NB4 (cell line): ENCODE data around the gene NPIPA7.
"Not testable (repeated sequence)": the region's sequence is repeated elsewhere in the genome, so short reads cannot be mapped to it uniquely, and the experiment has no call there.

ENCODE experiments used
- POLR2A ChIP-seq: IDR thresholded peaks from 2 replicates; pipeline ENCODE4 v1.6.1; 2011; ENCODE audit warnings: mild to moderate bottlenecking; ENCODE audit not compliant: insufficient read length; ENCODE audit errors: extremely low read depth
- TF ChIP-seq, protein P1 (sequence below): IDR thresholded peaks from one replicate; pipeline ENCODE4 v1.5.1; 2012; ENCODE audit warnings: low read depth, low read length
- TF ChIP-seq, protein P2 (sequence below): IDR thresholded peaks from 2 replicates; pipeline ENCODE4 v1.6.1; 2011; ENCODE audit warnings: low read depth, low read length

DNA sequence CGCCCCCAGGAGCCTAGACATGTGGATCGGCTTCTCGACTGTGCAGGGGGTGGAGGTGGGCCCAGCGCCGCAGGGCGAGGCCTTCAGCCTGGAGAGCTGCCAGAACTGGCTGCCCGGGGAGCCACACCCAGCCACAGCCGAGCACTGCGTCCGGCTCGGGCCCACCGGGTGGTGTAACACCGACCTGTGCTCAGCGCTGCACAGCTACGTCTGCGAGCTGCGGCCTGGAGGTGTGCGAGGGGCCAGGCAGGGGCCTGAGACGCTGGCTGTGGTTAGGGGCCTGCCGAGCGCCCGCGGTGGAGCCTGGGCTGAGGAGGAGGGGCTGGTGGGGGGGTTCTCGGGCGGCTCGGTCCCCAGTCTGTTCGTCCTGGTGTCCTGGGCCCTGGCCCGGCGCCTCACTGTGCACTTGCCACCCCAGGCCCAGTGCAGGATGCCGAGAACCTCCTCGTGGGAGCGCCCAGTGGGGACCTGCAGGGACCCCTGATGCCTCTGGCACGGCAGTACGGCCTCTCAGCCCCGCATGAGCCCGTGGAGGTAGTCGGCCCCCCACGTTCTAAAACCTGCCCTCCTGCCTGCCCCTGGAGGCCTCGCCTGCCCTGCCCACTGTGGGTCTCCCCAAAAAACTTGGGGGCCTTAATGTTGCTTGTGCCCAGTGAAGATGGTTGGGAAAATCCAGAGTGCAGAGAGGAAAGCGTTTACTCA is 20.2 kb upstream of the NPIPA7 start:
- TF ChIP-seq, protein P1, sequence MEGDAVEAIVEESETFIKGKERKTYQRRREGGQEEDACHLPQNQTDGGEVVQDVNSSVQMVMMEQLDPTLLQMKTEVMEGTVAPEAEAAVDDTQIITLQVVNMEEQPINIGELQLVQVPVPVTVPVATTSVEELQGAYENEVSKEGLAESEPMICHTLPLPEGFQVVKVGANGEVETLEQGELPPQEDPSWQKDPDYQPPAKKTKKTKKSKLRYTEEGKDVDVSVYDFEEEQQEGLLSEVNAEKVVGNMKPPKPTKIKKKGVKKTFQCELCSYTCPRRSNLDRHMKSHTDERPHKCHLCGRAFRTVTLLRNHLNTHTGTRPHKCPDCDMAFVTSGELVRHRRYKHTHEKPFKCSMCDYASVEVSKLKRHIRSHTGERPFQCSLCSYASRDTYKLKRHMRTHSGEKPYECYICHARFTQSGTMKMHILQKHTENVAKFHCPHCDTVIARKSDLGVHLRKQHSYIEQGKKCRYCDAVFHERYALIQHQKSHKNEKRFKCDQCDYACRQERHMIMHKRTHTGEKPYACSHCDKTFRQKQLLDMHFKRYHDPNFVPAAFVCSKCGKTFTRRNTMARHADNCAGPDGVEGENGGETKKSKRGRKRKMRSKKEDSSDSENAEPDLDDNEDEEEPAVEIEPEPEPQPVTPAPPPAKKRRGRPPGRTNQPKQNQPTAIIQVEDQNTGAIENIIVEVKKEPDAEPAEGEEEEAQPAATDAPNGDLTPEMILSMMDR = not testable (repeated sequence)
- TF ChIP-seq, protein P2, sequence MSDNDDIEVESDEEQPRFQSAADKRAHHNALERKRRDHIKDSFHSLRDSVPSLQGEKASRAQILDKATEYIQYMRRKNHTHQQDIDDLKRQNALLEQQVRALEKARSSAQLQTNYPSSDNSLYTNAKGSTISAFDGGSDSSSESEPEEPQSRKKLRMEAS = not testable (repeated sequence)
- not testable (repeated sequence) for TF ChIP-seq POLR2A
